Adrenal gland (tissue), 5 donors: ENCODE measurements around the gene HNRNPM.

ENCODE experiments used
- POLR2A ChIP-seq, 2 donors: fragments of 450-650 bp; IDR thresholded peaks; one replicate each; pipeline ENCODE4 v1.6.1; 2017; ENCODE audit warnings: antibody characterized with exemption in 2 of 2, mild to moderate bottlenecking in 2 of 2, moderate library complexity in 1 of 2
- TF ChIP-seq, protein P1 (sequence below), 6 experiments: fragments of 450-650 bp in 4 of 6; fragments of 200-600 bp in 2 of 6; sonication (generic) in 1 of 6; IDR thresholded peaks; 1 replicate in 5 of 6; 2 replicates in 1 of 6; pipeline versions ENCODE4 v1.5.1 to v1.8.0; 2016 to 2021; ENCODE audit warnings: antibody characterized with exemption in 6 of 6, mild to moderate bottlenecking in 2 of 6, moderate library complexity in 1 of 6
- donor health status: DM: no; HTN: no; CAD: no.

DNA sequence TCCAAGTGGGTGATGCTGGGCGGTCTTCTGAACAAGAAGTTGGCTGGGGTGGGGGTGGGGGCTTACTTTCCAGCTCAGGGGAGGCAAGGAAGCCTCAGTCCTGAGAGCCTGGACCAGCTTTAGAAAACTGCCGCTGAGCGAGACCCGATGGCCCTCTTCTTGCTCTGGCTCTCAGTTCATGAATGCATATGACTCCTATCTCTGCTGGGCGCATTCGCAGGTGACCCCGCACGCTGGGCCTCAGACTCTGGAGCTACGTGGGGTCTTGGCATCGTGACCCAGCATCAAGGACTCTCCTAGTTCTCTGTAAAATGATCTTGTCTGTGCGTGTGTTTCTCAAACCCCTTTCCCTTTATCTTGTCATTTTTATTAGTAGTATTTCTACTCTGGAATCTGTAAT lies 37.9 kb downstream of the HNRNPM start:
- TF ChIP-seq, protein P1, sequence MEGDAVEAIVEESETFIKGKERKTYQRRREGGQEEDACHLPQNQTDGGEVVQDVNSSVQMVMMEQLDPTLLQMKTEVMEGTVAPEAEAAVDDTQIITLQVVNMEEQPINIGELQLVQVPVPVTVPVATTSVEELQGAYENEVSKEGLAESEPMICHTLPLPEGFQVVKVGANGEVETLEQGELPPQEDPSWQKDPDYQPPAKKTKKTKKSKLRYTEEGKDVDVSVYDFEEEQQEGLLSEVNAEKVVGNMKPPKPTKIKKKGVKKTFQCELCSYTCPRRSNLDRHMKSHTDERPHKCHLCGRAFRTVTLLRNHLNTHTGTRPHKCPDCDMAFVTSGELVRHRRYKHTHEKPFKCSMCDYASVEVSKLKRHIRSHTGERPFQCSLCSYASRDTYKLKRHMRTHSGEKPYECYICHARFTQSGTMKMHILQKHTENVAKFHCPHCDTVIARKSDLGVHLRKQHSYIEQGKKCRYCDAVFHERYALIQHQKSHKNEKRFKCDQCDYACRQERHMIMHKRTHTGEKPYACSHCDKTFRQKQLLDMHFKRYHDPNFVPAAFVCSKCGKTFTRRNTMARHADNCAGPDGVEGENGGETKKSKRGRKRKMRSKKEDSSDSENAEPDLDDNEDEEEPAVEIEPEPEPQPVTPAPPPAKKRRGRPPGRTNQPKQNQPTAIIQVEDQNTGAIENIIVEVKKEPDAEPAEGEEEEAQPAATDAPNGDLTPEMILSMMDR (IDR thresholded peaks at IDR 0.05): no peak
- no peak for TF ChIP-seq POLR2A (IDR thresholded peaks at IDR 0.05)
